H9 (cell line): ENCODE results near the gene LRRFIP1. TPM values are rescaled to one million over a fixed set of nuclear protein-coding genes. Genes with fewer than 3 reads are reported as not detected.

ENCODE experiments used
- DNase-seq: peaks from one replicate; pipeline ENCODE4 v3.0.0-alpha.2; 2017
- H2AFZ ChIP-seq: one replicate; pipeline ENCODE4 v1.6.1; 2013; ENCODE audit warnings: mild to moderate bottlenecking, low read length, control low read depth, moderate library complexity
- H2AK5ac ChIP-seq: 2 replicates; pipeline ENCODE4 v1.6.1; 2013; ENCODE audit warnings: low read length, control low read depth, mixed read lengths; ENCODE audit not compliant: insufficient read length
- H2BK120ac ChIP-seq: one replicate; pipeline ENCODE4 v1.6.1; 2013; ENCODE audit warnings: low read depth, mild to moderate bottlenecking, low read length, control low read depth, inconsistent platforms; ENCODE audit not compliant: poor library complexity, severe bottlenecking
- H2BK12ac ChIP-seq: 2 replicates; pipeline ENCODE4 v1.6.1; 2013; ENCODE audit warnings: low read length, control low read depth, mixed read lengths, low read depth; ENCODE audit not compliant: insufficient read length
- H2BK15ac ChIP-seq: 2 replicates; pipeline ENCODE4 v1.6.1; 2013; ENCODE audit warnings: low read depth, low read length, control low read depth
- H2BK20ac ChIP-seq: one replicate; pipeline ENCODE4 v1.6.1; 2013; ENCODE audit warnings: low read depth, mild to moderate bottlenecking, low read length, control low read depth, inconsistent platforms; ENCODE audit not compliant: poor library complexity, severe bottlenecking
- H2BK5ac ChIP-seq: 2 replicates; pipeline ENCODE4 v1.6.1; 2013; ENCODE audit warnings: low read length, control low read depth, mixed read lengths; ENCODE audit not compliant: insufficient read length
- H3K14ac ChIP-seq: 2 replicates; pipeline ENCODE4 v1.6.1; 2013; ENCODE audit warnings: low read length, control low read depth; ENCODE audit not compliant: insufficient read depth
- H3K18ac ChIP-seq: 2 replicates; pipeline ENCODE4 v1.6.1; 2013; ENCODE audit warnings: low read depth, mild to moderate bottlenecking, mixed read lengths, low read length, control low read depth; ENCODE audit not compliant: insufficient read length
- H3K23ac ChIP-seq: 2 replicates; pipeline ENCODE4 v1.6.1; 2013; ENCODE audit warnings: low read length, control low read depth, mixed read lengths, low read depth; ENCODE audit not compliant: insufficient read length
- H3K23me2 ChIP-seq: 2 replicates; pipeline ENCODE4 v1.6.1; 2013; ENCODE audit warnings: low read depth, mild to moderate bottlenecking, mixed read lengths, low read length, control low read depth; ENCODE audit not compliant: insufficient read length, poor library complexity, severe bottlenecking
- H3K27ac ChIP-seq: 2 replicates; pipeline ENCODE4 v1.5.1; 2013; ENCODE audit warnings: low read length, control low read depth, mixed read lengths, low read depth; ENCODE audit not compliant: insufficient read length
- H3K27me3 ChIP-seq: 2 replicates; pipeline ENCODE4 v1.6.1; 2013; ENCODE audit warnings: low read length, control low read depth, inconsistent platforms; ENCODE audit not compliant: insufficient read depth
- H3K4ac ChIP-seq: 2 replicates; pipeline ENCODE4 v1.6.1; 2013; ENCODE audit warnings: low read depth, mild to moderate bottlenecking, control low read depth, inconsistent platforms, low read length, moderate library complexity
- H3K4me1 ChIP-seq: 2 replicates; pipeline ENCODE4 v1.6.1; 2013; ENCODE audit warnings: low read length, control low read depth, inconsistent platforms; ENCODE audit not compliant: insufficient read depth
- H3K4me2 ChIP-seq: 2 replicates; pipeline ENCODE4 v1.6.1; 2013; ENCODE audit warnings: low read length, control low read depth, mixed read lengths; ENCODE audit not compliant: insufficient read length, insufficient read depth
- H3K56ac ChIP-seq: 2 replicates; pipeline ENCODE4 v1.6.1; 2013; ENCODE audit warnings: low read depth, mild to moderate bottlenecking, mixed read lengths, low read length, control low read depth; ENCODE audit not compliant: insufficient read length
- H3K79me1 ChIP-seq: 2 replicates; pipeline ENCODE4 v1.6.1; 2013; ENCODE audit warnings: low read depth, mild to moderate bottlenecking, moderate library complexity, low read length, control low read depth, inconsistent platforms; ENCODE audit not compliant: insufficient read depth, poor library complexity, severe bottlenecking
- H3K79me2 ChIP-seq: 2 replicates; pipeline ENCODE4 v1.6.1; 2013; ENCODE audit warnings: low read length, control low read depth, inconsistent platforms; ENCODE audit not compliant: insufficient read depth
- H3K9ac ChIP-seq: 2 replicates; pipeline ENCODE4 v1.6.1; 2013; ENCODE audit warnings: low read length, control low read depth, mixed read lengths; ENCODE audit not compliant: insufficient read length; ENCODE audit errors: extremely low read depth
- H3K9me3 ChIP-seq: one replicate; pipeline ENCODE4 v1.6.1; 2013; ENCODE audit warnings: low read depth, low read length, inconsistent platforms; ENCODE audit not compliant: control insufficient read depth
- H3T11ph ChIP-seq: one replicate; pipeline ENCODE4 v1.6.1; 2013; ENCODE audit warnings: mild to moderate bottlenecking, low read length, control low read depth, inconsistent platforms
- H4K20me1 ChIP-seq: one replicate; pipeline ENCODE4 v1.6.1; 2013; ENCODE audit not compliant: control insufficient read depth, insufficient read length, insufficient read depth
- H4K5ac ChIP-seq: 2 replicates; pipeline ENCODE4 v1.6.1; 2013; ENCODE audit warnings: low read depth, mild to moderate bottlenecking, mixed read lengths, low read length, control low read depth; ENCODE audit not compliant: insufficient read length
- H4K8ac ChIP-seq: replicated peaks from 2 replicates; pipeline ENCODE4 v1.6.1; 2013; ENCODE audit warnings: low read length, control low read depth, mixed read lengths, low read depth; ENCODE audit not compliant: insufficient read length
- H4K91ac ChIP-seq: 2 replicates; pipeline ENCODE4 v1.6.1; 2013; ENCODE audit warnings: low read depth, mild to moderate bottlenecking, moderate library complexity, mixed read lengths, low read length, control low read depth; ENCODE audit not compliant: insufficient read length
- H3K27ac Mint-ChIP-seq, 3 experiments: 2 replicates in 2 of 3; 3 replicates in 1 of 3; pipeline ENCODE4 v1.8.0; 2020 to 2021; ENCODE audit warnings: mixed read lengths in 3 of 3, mild to moderate bottlenecking in 1 of 3, moderate library complexity in 1 of 3
- H3K27me3 Mint-ChIP-seq: 2 replicates; pipeline ENCODE4 v1.8.0; 2021; ENCODE audit warnings: low read depth, mild to moderate bottlenecking, moderate library complexity, mixed read lengths
- H3K36me3 Mint-ChIP-seq, 3 experiments: 2 replicates in 2 of 3; 3 replicates in 1 of 3; pipeline ENCODE4 v1.8.0; 2020 to 2021; ENCODE audit warnings: low read depth in 3 of 3, mixed read lengths in 3 of 3; ENCODE audit not compliant: insufficient read depth in 1 of 3
- H3K4me1 Mint-ChIP-seq, 2 experiments: 2 replicates each; pipeline ENCODE4 v1.8.0; 2020; ENCODE audit warnings: mixed read lengths in 2 of 2
- H3K4me3 Mint-ChIP-seq, 2 experiments: 2 replicates in 1 of 2; 3 replicates in 1 of 2; pipeline ENCODE4 v1.8.0; 2020 to 2021; ENCODE audit warnings: mild to moderate bottlenecking in 2 of 2, mixed read lengths in 2 of 2, moderate library complexity in 1 of 2
- H3K9me3 Mint-ChIP-seq, 2 experiments: 2 replicates in 1 of 2; 3 replicates in 1 of 2; pipeline ENCODE4 v1.8.0; 2020; ENCODE audit warnings: mild to moderate bottlenecking in 2 of 2, mixed read lengths in 2 of 2, moderate library complexity in 1 of 2
- CTCF ChIP-seq: fragments of 200-600 bp; sonication (generic); conservative IDR thresholded peaks from 3 replicates; pipeline ENCODE4 v1.8.0; 2021; ENCODE audit warnings: antibody characterized with exemption, mild to moderate bottlenecking
- WGBS: extraction: QIAGEN DNeasy Blood & Tissue Kit; methylation state at CpG from one replicate; pipeline ENCODE4 v1.1.7; 2013; ENCODE audit warnings: missing lambda C conversion rate, low lambda C conversion rate, mixed read lengths; ENCODE audit not compliant: insufficient read length; ENCODE audit errors: extremely low coverage; 5-methylcytosine and 5-hydroxymethylcytosine counted together
- total RNA-seq: library from RNA; stranded (reverse); gene quantifications from 2 replicates; pipeline ENCODE4 v1.2.1, GENCODE V29; 2021

Gene LRRFIP1
- total RNA-seq, 1 experiment from 2014 or later, result 38.5 TPM

- H3K23me2 ChIP-seq, result peaks cover 14% of the 10 kb centered on the region
- Mint-ChIP-seq H3K4me3 (peak overlapping the region; percentile 70 to 86), H3K36me3 (peaks cover 1 to 2% (median 2%) of the 10 kb centered on the region in 3 experiments; a peak in 5 of 7 replicates), H3K4me1 (peaks cover 28 to 30% of the 10 kb centered on the region in 2 experiments), H3K9me3 (peaks cover under 1 to 2% of the 10 kb centered on the region in 2 experiments; a peak in 3 of 5 replicates), H3K27ac (no peak overlapping the region; a peak in 1 of 7 replicates), H3K27me3 (peaks cover 25% of the 10 kb centered on the region)
- H2BK120ac ChIP-seq, result no peak overlapping the region
- H3K56ac ChIP-seq, result no peak overlapping the region
- no CpG with 5 or more reads among the region's 78 CpGs for WGBS
- H3K18ac ChIP-seq, result peak overlapping the region; percentile 2
- H3T11ph ChIP-seq, result no peak overlapping the region
- H2AFZ ChIP-seq, result no peak overlapping the region
- peaks cover 5% of the 10 kb centered on the region for H3K79me1 ChIP-seq
- H2BK12ac ChIP-seq, result no peak overlapping the region
- no peak overlapping the region for H2BK20ac ChIP-seq
- peaks cover 8% of the 10 kb centered on the region; the same call in 1 of the 2 replicates for H3K4me1 ChIP-seq
- peak overlapping the region; percentile 24 for H3K9ac ChIP-seq
- no peak overlapping the region for H3K23ac ChIP-seq
- no peak overlapping the region for H3K27ac ChIP-seq
- no peak overlapping the region for H2BK15ac ChIP-seq
- no peak overlapping the region for H2BK5ac ChIP-seq
- no peaks in the 10 kb centered on the region for H3K9me3 ChIP-seq
- no peak overlapping the region for H2AK5ac ChIP-seq
- H3K4me2 ChIP-seq, result peak overlapping the region; percentile 88
- no peak overlapping the region for H4K8ac ChIP-seq
- H4K20me1 ChIP-seq, result peaks cover 2% of the 10 kb centered on the region
- peak; percentile 55 for DNase-seq
- H4K5ac ChIP-seq, result no peak overlapping the region
- H3K27me3 ChIP-seq, result no peaks in the 10 kb centered on the region
- H4K91ac ChIP-seq, result no peak overlapping the region
- peak overlapping the region; percentile 68 for H3K14ac ChIP-seq
- TF ChIP-seq CTCF, result no peak
- H3K79me2 ChIP-seq, result peaks cover 18% of the 10 kb centered on the region; the same call in 1 of the 2 replicates
- no peak overlapping the region for H3K4ac ChIP-seq
Measured at GRCh38 chr2:237691029-237691907, 63.9 kb downstream of the LRRFIP1 start.
